Measurements from ENCODE around the gene TECPR1.

Gene TECPR1

GRCh38 chr7:98242934-98243333 is 9.1 kb downstream of the TECPR1 start:
- DNase-seq: no peak

GRCh38 chr7:98242342-98242741 is 9.7 kb downstream of the TECPR1 start:
- DNase-seq: no peak

- no peak for DNase-seq
Measured at GRCh38 chr7:98241674-98242241, 10.3 kb downstream of the TECPR1 start.

- peak; percentile 17 to 34 for DNase-seq
Measured at GRCh38 chr7:98240961-98241673, 10.9 kb downstream of the TECPR1 start.

- DNase-seq: no peak
Measured at GRCh38 chr7:98238976-98239375, 13.1 kb downstream of the TECPR1 start.

GRCh38 chr7:98238076-98238475 is 14.0 kb downstream of the TECPR1 start:
- DNase-seq: no peak

- DNase-seq: no peak
Measured at GRCh38 chr7:98236355-98237185, 15.5 kb downstream of the TECPR1 start.

GRCh38 chr7:98235901-98236300 is 16.1 kb downstream of the TECPR1 start:
- no peak for DNase-seq

GRCh38 chr7:98234429-98235147 is 17.4 kb downstream of the TECPR1 start:
- no peak for DNase-seq

- no peak for DNase-seq
Measured at GRCh38 chr7:98233219-98234070, 18.6 kb downstream of the TECPR1 start.

- DNase-seq: no peak
Measured at GRCh38 chr7:98232799-98233198, 19.2 kb downstream of the TECPR1 start.

- peak; percentile 13 to 23 for DNase-seq
Measured at GRCh38 chr7:98232263-98232585, 19.8 kb downstream of the TECPR1 start.

GRCh38 chr7:98231493-98232262 is 20.4 kb downstream of the TECPR1 start:
- no peak for DNase-seq

- DNase-seq: no peak
Measured at GRCh38 chr7:98230746-98231471, 21.1 kb downstream of the TECPR1 start.

GRCh38 chr7:98229991-98230745 is 21.9 kb downstream of the TECPR1 start:
- DNase-seq: no peak

GRCh38 chr7:98229441-98229840 is 22.6 kb downstream of the TECPR1 start:
- no peak for DNase-seq

GRCh38 chr7:98228801-98229200 is 23.2 kb downstream of the TECPR1 start:
- no peak for DNase-seq

GRCh38 chr7:98227939-98228338 is 24.1 kb downstream of the TECPR1 start:
- no peak for DNase-seq

- DNase-seq: no peak
Measured at GRCh38 chr7:98225913-98226614, 26.0 kb downstream of the TECPR1 start.
